Activated CD8-positive, alpha-beta memory T cell treated with anti-CD3 and anti-CD28 coated beads, Interleukin-2, amount 50 U/mL, for 24 hours (primary cell): Measurements from ENCODE around the gene OR4D10.

Experiments
- DNase-seq: peaks from one replicate; pipeline ENCODE4 v3.0.0-alpha.2; 2020; ENCODE audit errors: extremely low read depth

The OR4D10 gene

DNA sequence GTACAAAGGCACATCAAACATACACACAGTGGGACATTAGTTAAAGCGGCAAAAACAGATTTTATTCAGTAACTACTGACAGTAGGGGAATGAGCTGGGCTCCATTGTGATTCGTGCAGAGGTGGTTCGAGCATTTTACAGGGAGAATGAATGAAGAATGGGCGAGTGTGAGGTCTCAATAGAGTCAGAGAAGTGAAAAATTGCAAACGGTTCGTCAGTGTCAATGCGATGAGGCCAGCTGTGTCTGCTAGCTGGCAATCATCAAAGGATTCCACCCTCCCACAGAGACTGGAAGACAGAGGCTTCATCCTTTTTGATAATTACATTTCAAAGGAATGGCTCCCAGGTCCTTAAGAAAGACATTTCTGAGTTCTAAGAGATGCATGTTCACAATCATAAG lies 55.6 kb downstream of the OR4D10 start:
- no peak for DNase-seq
